CD4-positive, CD25-positive, alpha-beta regulatory T cell (primary cell): ENCODE measurements around the gene RAB9B. TPM values are rescaled to one million over a fixed set of nuclear protein-coding genes. Genes with fewer than 3 reads are reported as not detected.
"Not testable (repeated sequence)": the region's sequence is repeated elsewhere in the genome, so short reads cannot be mapped to it uniquely, and the experiment has no call there.

Experiments used
- ATAC-seq, 2 donors: fragments of 150-1000 bp; cut with Tn5 transposase; one replicate each; pipeline ENCODE4 v1.10.0; 2021; ENCODE audit warnings: low read depth in 2 of 2, moderate number of reproducible peaks in 2 of 2, moderate library complexity in 1 of 2
- DNase-seq, 3 donors: peaks; one replicate each; pipeline versions ENCODE4 v3.0.0 to v3.0.0-alpha.2; 2012 to 2022; ENCODE audit warnings: mixed read lengths in 1 of 3
- H3K27ac ChIP-seq: one replicate; pipeline ENCODE4 v1.7.0; 2013; ENCODE audit warnings: mild to moderate bottlenecking, low read length; ENCODE audit not compliant: insufficient read depth, poor library complexity, severe bottlenecking
- H3K27me3 ChIP-seq: one replicate; pipeline ENCODE4 v1.7.0; 2013; ENCODE audit warnings: low read length; ENCODE audit not compliant: control insufficient read depth, insufficient read depth
- H3K36me3 ChIP-seq: one replicate; pipeline ENCODE4 v1.7.0; 2013; ENCODE audit warnings: mild to moderate bottlenecking, low read length, moderate library complexity; ENCODE audit not compliant: control insufficient read depth, insufficient read depth
- H3K4me1 ChIP-seq: 2 replicates; pipeline ENCODE4 v1.7.0; 2013; ENCODE audit warnings: mild to moderate bottlenecking, low read length; ENCODE audit not compliant: insufficient read depth, control insufficient read depth, poor library complexity, severe bottlenecking
- H3K4me3 ChIP-seq: one replicate; pipeline ENCODE4 v1.7.0; 2013; ENCODE audit warnings: low read depth, mild to moderate bottlenecking, low read length, moderate library complexity
- H3K9me3 ChIP-seq, 2 experiments: 1 replicate in 1 of 2; 2 replicates in 1 of 2; pipeline ENCODE4 v1.7.0; 2013; ENCODE audit warnings: low read length in 2 of 2, mild to moderate bottlenecking in 1 of 2, moderate library complexity in 1 of 2; ENCODE audit not compliant: control insufficient read depth in 2 of 2
- H3K27ac Mint-ChIP-seq, 3 donors: one replicate each; pipeline ENCODE4 v1.8.0; 2020 to 2022; ENCODE audit warnings: mild to moderate bottlenecking in 3 of 3, mixed read lengths in 3 of 3, moderate library complexity in 2 of 3
- H3K27me3 Mint-ChIP-seq: one replicate; pipeline ENCODE4 v1.8.0; 2022; ENCODE audit warnings: mild to moderate bottlenecking, mixed read lengths
- H3K36me3 Mint-ChIP-seq: one replicate; pipeline ENCODE4 v1.8.0; 2020; ENCODE audit warnings: mixed read lengths
- H3K4me1 Mint-ChIP-seq, 4 donors: one replicate each; pipeline ENCODE4 v1.8.0; 2020 to 2022; ENCODE audit warnings: mixed read lengths in 4 of 4, mild to moderate bottlenecking in 1 of 4
- H3K4me3 Mint-ChIP-seq, 4 donors: one replicate each; pipeline ENCODE4 v1.8.0; 2020 to 2022; ENCODE audit warnings: mild to moderate bottlenecking in 4 of 4, mixed read lengths in 4 of 4, moderate library complexity in 3 of 4
- H3K9me3 Mint-ChIP-seq, 7 donors: one replicate each; pipeline ENCODE4 v1.8.0; 2020 to 2022; ENCODE audit warnings: mixed read lengths in 7 of 7, mild to moderate bottlenecking in 3 of 7, moderate library complexity in 2 of 7
- polyA plus RNA-seq, 4 donors: library from polyadenylated mRNA; unstranded; fragments of 300-500 nt; fragmentation: Illumina TruSeq; gene quantifications; one replicate each; pipeline ENCODE4 v1.2.3, GENCODE V29; 2021
- total RNA-seq: library from RNA; stranded (reverse); gene quantifications from one replicate; pipeline ENCODE4 v1.2.3, GENCODE V29; 2022

The RAB9B gene
- total and polyA plus RNA-seq, 5 donors from 2014 or later, result 0.05 to 0.22 (median 0.14) TPM; not detected in 1

DNA sequence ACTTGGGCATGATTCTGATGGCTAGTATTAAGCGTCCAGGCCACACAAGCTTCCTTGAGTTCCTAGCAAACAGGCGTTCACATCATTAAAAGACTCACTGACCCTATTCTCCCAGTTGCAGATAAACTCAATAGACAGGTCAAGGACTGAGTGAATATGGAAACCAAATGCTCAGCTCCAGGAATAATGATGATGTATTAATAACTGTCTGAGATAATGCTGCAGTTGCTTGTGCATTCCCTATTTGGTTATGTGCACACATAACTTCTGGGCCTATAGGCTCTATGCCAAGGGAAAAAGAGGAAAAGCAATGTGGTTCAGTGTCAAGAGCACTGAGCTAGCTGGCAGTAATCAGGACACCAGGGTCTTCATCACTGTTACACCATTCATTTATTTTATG, 3.5 kb downstream of the RAB9B start:
- Histone ChIP-seq H3K27me3 (peaks cover 13% of the 10 kb centered on the region), H3K36me3 (no peaks in the 10 kb centered on the region), H3K27ac (no peak overlapping the region), H3K4me3 (no peak overlapping the region), H3K4me1 (no peaks in the 10 kb centered on the region), H3K9me3 (no peaks in the 10 kb centered on the region)
- ATAC-seq (no peak), DNase-seq (no peak)
- Mint-ChIP-seq H3K36me3 (peaks cover 5% of the 10 kb centered on the region), H3K4me3 (no peak overlapping the region), H3K27me3 (peaks cover 13% of the 10 kb centered on the region), H3K4me1 (peaks cover 0 to 3% (median 1%) of the 10 kb centered on the region in 4 donors), H3K27ac (no peak overlapping the region), H3K9me3 (no peaks in the 10 kb centered on the region)

DNA sequence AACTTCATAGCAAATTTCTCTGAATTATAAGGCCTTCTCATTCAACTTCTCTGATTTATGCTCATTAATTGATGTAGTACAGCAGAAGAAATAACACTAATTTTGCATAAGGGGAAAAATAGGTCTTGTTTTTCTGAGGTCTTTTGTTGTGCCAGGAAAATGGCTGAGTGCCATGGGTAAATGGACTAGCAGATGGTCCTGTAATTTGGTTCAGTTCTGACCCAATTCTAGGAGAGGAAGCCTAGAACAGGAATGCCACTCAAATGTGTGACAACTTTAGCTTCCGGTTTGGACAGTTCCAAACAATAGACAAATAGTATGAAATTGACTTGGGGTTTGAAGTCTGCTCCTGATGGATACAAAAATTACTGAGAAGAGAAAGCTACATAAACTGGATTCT, 6.2 kb downstream of the RAB9B start:
- H3K4me1 Mint-ChIP-seq, result no peaks in the 10 kb centered on the region
- H3K27me3 ChIP-seq, result peaks cover 2% of the 10 kb centered on the region
- H3K27me3 Mint-ChIP-seq, result peaks cover 3% of the 10 kb centered on the region

DNA sequence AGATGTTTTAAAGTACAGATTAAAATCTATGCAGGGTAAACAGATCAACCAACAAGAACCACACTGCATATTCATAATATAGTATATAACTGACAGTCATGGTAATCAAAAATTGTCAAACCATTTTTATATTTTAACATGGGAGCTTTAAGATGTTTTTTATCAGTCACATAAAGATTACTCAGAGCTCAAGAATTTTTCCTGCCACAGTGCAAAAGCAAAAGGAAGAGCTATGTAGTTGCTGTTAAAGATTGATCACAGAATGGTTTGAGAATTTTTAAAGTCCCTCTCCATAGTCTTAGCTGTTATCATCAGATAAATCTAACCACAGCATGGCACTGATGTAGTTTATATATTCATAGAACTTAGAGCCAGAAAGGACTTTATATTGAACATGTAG, 8.5 kb downstream of the RAB9B start:
- no peaks in the 10 kb centered on the region for H3K4me1 Mint-ChIP-seq
- no peak for DNase-seq
- Histone ChIP-seq H3K27me3 (no peaks in the 10 kb centered on the region), H3K4me1 (no peaks in the 10 kb centered on the region), H3K4me3 (no peak overlapping the region), H3K9me3 (no peaks in the 10 kb centered on the region), H3K36me3 (no peaks in the 10 kb centered on the region), H3K27ac (no peak overlapping the region)
- ATAC-seq, result no peak
- H3K4me3 Mint-ChIP-seq, result no peak overlapping the region
- no peak overlapping the region for H3K27ac Mint-ChIP-seq
- H3K27me3 Mint-ChIP-seq, result no peaks in the 10 kb centered on the region
- H3K36me3 Mint-ChIP-seq, result no peaks in the 10 kb centered on the region
- H3K9me3 Mint-ChIP-seq, result no peaks in the 10 kb centered on the region

More for the DNA sequence above, 6.2 kb downstream of the RAB9B start:
- ATAC-seq (no peak), DNase-seq (no peak)
- no peaks in the 10 kb centered on the region for H3K9me3 ChIP-seq
- H3K36me3 ChIP-seq, result no peaks in the 10 kb centered on the region
- H3K4me3 ChIP-seq, result no peak overlapping the region
- H3K27ac ChIP-seq, result no peak overlapping the region
- no peaks in the 10 kb centered on the region for H3K4me1 ChIP-seq
- Mint-ChIP-seq H3K9me3 (no peaks in the 10 kb centered on the region), H3K27ac (no peak overlapping the region), H3K36me3 (peaks cover 3% of the 10 kb centered on the region), H3K4me3 (no peak overlapping the region)

DNA sequence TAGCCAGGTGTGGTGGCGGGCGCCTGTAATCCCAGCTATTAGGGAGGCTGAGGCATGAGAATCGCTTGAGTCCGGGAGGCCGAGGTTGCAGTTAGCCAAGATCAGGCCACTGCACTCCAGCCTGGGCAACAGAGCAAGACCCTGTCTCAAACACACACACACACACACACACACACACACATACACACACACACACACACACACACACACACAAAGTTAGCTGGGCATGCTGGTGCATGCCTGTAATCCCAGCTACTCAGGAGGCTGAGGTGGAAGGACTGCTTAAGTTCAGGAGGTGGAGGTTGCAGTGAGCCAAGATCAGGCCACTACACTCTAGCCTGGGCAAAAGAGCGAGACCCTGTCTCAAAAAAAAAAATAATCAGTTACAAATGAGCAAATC, 11.3 kb downstream of the RAB9B start:
- not testable (repeated sequence) for H3K4me3 Mint-ChIP-seq, H3K4me1 Mint-ChIP-seq, H3K27me3 ChIP-seq, ATAC-seq, H3K4me1 ChIP-seq, H3K4me3 ChIP-seq, H3K36me3 Mint-ChIP-seq, H3K27me3 Mint-ChIP-seq, H3K36me3 ChIP-seq, DNase-seq, H3K9me3 Mint-ChIP-seq, H3K27ac ChIP-seq, H3K9me3 ChIP-seq
- peak overlapping the region in 1 of 3 donors; percentile 6 for H3K27ac Mint-ChIP-seq

DNA sequence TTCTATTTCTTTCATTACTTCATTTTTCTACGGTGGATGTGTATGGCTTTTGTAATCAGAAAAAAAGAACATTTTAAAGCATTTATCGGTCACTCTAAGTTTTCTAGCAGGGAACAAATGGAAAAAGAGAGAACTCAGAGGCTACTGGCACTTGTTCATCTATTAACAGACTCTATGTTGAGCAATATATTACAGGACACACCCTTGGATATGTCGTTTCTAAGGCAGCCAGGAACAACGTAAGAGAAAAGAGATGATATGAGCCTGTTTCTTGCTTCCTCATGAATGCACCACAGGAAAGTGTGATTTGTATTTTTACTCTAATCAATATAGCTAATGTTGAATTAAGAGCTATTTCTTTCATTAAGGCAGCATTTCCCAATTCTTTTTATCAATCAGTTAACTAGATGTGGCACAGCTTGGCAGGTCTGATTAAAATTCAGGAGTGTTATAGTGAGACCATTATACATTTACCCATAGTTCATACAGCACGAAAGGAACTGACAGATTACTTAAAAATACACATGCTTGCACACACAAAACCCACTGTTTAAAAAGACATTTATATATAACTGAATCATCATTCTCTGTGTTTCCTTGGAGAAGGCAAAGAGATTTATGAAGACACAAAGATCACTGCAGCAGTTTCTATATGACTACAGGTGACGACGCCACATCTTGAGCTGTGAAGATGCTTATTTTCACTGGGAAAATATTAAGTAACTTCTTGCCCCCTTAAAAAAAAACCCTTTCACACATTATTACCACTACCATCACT, 13.0 kb downstream of the RAB9B start:
- H3K4me3 Mint-ChIP-seq, result no peak overlapping the region

DNA sequence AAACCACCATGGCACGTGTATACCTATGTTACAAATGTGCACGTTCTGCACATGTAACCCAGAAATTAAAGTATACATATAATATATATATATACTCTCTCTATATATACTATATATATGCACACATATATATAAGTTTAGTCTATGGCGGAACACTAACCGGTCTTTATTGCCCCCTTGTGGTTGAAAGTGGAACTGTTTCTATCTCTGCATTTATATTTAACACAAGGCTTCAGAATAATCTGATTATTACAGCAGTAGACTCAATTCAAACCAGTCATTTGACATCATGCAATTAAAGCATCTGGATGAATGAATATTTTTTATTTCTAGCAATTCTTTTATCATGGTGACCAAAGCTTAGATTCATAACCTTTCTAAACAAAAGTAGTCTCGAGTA, 14.6 kb downstream of the RAB9B start:
- Mint-ChIP-seq H3K4me1 (no peaks in the 10 kb centered on the region), H3K9me3 (peaks cover 0 to 1% (median 0%) of the 10 kb centered on the region in 7 donors), H3K27me3 (peaks cover 12% of the 10 kb centered on the region), H3K4me3 (no peak overlapping the region), H3K27ac (no peak overlapping the region), H3K36me3 (no peaks in the 10 kb centered on the region)
- H3K4me1 ChIP-seq, result no peaks in the 10 kb centered on the region
- no peaks in the 10 kb centered on the region for H3K27me3 ChIP-seq
- no peak for ATAC-seq
- no peaks in the 10 kb centered on the region for H3K36me3 ChIP-seq
- H3K4me3 ChIP-seq, result no peak overlapping the region
- peak; percentile 3 to 66 (median 56) for DNase-seq
- no peak overlapping the region for H3K27ac ChIP-seq
- no peaks in the 10 kb centered on the region for H3K9me3 ChIP-seq

More for the DNA sequence above, 13.0 kb downstream of the RAB9B start:
- H3K4me3 ChIP-seq, result no peak overlapping the region
- Mint-ChIP-seq H3K27me3 (peaks cover 12% of the 10 kb centered on the region), H3K9me3 (peaks cover 0 to 1% (median 0%) of the 10 kb centered on the region in 7 donors), H3K4me1 (no peaks in the 10 kb centered on the region), H3K27ac (no peak overlapping the region), H3K36me3 (no peaks in the 10 kb centered on the region)
- H3K4me1 ChIP-seq, result no peaks in the 10 kb centered on the region
- no peaks in the 10 kb centered on the region for H3K36me3 ChIP-seq
- no peak for ATAC-seq
- H3K27me3 ChIP-seq, result no peaks in the 10 kb centered on the region
- no peak for DNase-seq
- H3K27ac ChIP-seq, result no peak overlapping the region
- no peaks in the 10 kb centered on the region for H3K9me3 ChIP-seq

DNA sequence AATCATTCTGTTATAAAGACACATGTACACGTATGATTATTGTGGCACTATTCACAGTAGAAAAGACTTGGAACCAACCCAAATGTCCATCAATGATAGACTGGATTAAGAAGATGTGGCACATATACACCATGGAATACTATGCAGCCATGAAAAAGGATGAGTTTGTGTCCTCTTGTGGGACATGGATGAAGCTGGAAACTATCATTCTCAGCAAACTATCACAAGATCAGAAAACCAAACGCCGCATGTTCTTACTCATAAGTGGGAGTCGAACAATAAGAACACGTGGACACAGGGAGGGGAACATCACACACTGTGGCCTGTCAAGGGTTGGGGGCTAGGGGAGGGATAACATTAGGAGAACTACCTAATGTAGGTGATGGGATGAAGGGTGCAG, 15.0 kb downstream of the RAB9B start:
- not testable (repeated sequence) for H3K4me1 Mint-ChIP-seq, H3K27me3 ChIP-seq, ATAC-seq, H3K4me3 ChIP-seq, H3K36me3 ChIP-seq, H3K4me3 Mint-ChIP-seq, H3K27ac ChIP-seq, H3K9me3 Mint-ChIP-seq, H3K9me3 ChIP-seq, H3K4me1 ChIP-seq, DNase-seq, H3K27ac Mint-ChIP-seq, H3K36me3 Mint-ChIP-seq
- peaks cover 12% of the 10 kb centered on the region for H3K27me3 Mint-ChIP-seq

DNA sequence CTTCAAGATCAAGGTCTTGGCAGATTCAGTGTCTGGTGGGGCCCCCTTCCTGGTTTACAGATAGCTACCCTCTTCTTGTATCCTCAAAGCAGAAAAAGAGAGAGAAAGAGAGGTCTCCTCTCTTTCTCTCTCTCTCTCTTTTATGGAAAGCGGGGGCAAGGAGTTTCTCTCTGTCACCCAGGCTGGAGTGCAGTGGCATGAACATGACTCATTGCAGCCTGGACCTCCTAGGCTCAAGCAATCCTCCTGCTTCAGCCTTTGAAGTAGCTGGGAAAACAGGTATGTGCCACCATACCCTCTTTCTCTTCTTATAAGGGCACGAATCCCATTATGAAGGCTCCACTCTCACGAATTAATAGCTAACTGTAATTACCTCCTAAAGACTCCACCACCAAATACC, 20.2 kb downstream of the RAB9B start:
- Histone ChIP-seq H3K27ac (no peak overlapping the region), H3K36me3 (no peaks in the 10 kb centered on the region), H3K4me3 (no peak overlapping the region), H3K9me3 (no peaks in the 10 kb centered on the region), H3K4me1 (no peaks in the 10 kb centered on the region), H3K27me3 (no peaks in the 10 kb centered on the region)
- no peaks in the 10 kb centered on the region for H3K36me3 Mint-ChIP-seq
- no peaks in the 10 kb centered on the region for H3K4me1 Mint-ChIP-seq
- peaks cover 0 to 1% (median 0%) of the 10 kb centered on the region in 7 donors for H3K9me3 Mint-ChIP-seq
- no peak overlapping the region for H3K27ac Mint-ChIP-seq
- DNase-seq (no peak), ATAC-seq (no peak)
- peaks cover 16% of the 10 kb centered on the region for H3K27me3 Mint-ChIP-seq
- H3K4me3 Mint-ChIP-seq, result no peak overlapping the region
